ENCODE data around the gene SGIP1.

SGIP1 gene

DNA sequence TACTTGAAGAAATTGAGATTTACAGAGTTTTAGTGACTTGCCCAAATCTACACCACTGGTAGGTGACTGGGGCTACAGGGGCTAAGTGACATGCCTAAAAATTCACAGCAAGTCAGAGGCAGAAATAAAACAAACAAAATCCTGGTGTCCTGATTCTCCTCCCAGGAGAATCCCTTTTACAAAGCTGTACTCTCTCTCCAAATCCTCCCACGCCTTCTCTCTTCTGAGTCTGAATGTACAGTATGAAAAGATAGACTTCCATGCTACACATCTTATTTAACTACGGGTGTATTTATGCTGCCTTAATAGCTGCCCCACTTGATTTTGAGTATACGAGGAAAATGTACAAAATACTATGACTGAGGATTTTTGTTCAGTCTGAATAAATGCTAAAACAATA, 65.4 kb downstream of the SGIP1 start:
- FAIRE-seq (no peak), DNase-seq (ENCODE audit: insufficient read length, low spot score) (no peak)

DNA sequence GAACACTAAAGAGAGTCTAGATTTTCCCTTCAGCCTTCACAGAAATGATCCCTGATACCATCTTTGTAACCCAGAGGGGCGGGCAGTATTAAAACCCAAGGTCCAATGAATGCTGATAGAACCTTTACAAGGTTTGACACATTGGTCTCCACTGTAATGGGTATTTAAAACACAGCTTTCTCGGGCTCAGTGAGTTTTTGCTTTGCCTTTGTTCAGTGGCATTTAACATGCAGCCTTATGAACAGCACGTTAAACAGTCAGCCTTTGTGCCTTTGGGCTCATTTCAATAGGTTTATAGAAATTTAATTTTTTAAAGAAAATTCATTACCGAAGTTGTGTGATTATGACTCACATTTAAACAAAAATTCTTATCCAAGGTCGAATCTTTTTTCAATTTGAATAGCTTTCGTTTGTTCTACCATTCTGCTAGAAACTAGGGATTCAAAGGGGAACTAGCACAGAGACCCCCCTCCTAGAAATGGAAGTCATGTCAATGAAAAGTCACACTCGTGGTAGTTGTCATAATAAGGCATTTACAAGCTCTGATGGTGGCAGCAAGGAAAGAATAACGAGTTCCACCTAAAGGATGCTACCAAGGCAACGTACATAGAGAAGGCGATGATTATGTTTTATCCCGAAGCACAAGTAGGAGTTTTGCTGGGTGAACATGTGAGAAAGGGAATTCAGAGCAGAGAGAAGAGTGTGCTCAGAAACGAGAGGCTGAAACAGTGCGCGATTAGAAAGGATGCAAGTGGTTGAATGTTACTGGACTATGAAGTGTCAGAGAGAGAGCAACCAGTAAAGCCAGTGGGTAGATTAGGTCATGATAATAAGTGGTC, 66.2 kb downstream of the SGIP1 start:
- DNase-seq (ENCODE audit: insufficient read length, low spot score), result no peak
- no peak for FAIRE-seq

DNA sequence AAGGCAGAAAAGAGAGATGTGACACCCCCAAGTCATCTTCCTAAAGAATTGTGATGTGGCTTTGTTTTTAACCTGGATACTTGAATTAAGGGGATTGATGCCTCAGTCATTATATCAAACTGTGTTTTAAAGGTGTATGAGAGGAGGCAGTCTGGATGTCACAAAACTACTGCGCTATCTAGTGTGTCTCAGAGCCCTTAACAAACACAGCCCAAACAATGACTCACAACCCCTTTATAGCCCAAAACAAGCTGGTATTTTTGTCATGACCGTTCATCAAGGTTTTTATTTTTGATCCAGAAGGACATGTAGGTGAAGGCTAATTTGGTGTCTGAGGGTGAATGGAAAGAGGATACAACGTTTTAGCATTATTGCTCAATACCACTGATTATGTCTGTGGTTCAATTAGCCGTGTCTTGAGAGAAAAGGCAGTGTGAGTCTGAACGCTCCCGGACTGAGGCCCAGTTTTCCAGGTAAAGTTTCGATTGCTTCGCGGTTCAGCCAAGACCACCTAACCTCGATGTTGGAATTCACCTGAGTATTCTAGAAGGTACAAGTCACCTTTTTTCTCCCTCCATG, 71.6 kb downstream of the SGIP1 start:
- DNase-seq (ENCODE audit: insufficient read length, low spot score) (no peak), FAIRE-seq (no peak)

DNA sequence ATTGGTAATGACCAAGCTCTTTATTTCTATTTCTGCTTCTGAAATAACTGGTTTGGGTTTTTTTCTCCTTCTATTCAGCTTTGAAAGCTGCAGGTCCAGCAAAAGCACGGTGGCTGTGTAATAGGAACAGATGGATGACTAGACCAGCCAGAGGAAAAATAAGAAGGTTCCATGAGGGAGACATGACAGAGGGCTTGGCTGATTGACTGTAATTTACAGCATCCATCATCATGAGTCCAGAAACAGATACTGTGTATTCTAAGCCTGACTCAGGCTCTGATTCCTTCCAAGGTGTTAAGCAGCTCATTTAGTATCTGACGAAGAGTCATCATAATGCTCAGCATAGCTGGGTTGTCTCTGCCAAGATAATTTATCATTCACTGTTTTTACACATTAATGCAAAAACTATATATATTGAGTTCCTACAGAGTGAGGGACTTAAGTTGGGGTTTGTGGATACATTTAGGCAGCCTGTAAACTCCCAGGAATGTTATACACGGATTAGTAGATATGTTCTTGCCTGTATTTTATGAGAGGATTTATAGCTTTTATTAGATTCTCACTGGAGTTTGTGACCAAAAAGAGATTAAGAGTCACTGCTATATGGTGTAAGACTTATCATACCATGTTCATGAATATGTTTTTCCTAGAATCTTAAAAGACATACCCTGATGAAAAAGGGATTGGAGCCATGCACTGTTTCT, 72.6 kb downstream of the SGIP1 start:
- no peak for FAIRE-seq
- no peak for DNase-seq (ENCODE audit: insufficient read length, low spot score)

DNA sequence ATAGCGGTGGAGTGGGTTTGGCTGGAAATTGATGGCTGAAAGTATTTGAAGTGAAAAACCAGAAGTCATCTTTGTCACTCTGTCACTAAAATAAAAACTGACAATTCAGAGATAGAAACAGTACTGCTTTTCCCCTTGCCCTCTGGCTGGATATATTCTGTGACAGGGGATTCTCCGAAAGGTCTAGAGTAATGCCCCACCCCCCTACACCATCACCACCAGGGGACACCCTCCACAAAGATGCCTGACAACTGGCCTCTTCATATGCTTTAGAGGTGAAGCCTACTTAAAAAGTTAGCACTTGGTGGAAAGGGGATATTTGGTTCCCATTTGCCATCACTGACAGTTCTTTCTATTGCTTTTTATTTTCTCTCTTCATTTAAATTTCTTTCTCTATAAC, 73.5 kb downstream of the SGIP1 start:
- FAIRE-seq, result no peak
- DNase-seq (ENCODE audit: insufficient read length, low spot score), result no peak

DNA sequence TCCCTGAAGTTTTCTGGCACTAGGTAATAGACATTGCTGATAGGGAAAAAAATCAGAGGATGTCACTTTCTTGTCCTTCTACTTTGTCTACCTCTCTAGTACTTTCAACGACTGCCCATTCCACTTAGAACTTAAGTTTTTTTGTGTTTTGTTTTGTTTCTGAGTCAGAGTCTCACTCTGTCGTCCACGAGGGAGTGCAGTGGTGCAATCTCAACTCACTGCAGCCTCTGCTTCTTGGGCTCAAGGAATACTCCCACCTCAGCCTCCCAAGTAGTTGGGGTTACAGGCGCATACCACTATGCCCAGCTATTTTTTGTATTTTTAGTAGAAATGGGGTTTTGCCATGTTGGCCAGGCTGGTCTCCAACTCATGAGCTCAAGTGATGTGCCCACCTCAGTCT, 79.2 kb downstream of the SGIP1 start:
- DNase-seq (ENCODE audit: insufficient read length, low spot score) (no peak), FAIRE-seq (no peak)

DNA sequence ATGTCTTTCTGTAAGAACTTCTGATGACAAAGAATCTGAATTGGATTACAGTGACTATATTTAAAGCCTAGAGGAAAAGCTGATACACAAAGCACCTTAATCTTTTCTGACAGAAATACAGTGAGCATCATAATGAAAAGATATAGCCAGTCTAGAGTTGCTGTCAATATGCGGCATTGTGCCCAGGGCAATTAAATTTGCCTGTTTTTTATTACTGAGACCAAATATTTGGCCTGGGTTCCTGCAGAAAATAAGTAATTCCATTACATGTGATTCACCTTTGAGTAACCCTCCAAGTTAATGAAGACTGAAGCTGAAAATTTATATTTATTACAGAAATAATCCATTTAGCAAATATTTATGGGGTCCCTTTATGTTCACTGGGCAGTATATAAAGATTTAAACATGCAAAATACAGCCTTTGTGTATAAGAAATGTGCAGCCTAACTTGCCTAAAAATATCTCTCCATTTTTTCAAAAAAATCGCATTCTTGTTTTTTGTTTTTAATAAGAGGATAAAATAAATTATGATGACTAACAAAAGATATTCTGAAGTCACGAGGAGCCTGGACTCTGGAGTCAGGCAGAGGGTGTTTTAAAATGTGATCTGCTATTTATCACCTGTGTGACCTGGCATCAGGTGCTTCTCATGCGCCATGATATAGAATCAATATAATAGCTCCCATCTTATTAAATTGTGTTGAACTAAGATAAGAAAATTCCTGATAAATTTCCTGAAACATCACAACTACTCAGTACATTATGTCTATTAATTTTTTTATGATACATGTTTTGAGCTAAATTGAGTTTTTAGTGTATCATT, 83.6 kb downstream of the SGIP1 start:
- FAIRE-seq, result no peak
- no peak for DNase-seq (ENCODE audit: insufficient read length, low spot score)

DNA sequence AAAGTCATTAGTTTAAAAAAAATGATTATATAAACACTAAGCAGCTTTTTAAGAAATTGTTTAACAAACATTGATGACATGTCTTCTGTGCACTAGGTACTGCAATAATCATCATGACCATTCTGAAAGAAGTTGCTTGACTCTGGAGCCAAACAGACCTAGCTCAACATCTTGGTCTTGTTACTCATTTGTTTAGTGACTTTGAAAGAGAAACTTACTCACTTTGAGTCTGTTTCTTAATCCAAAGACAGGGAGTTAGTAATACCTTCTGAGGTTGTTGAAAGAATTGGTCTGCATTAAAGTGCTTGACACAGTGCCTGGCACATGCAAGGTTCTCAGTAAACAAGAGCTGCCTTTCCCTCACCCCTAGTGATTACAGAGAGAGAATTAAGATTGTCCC, 84.4 kb downstream of the SGIP1 start:
- FAIRE-seq (no peak), DNase-seq (ENCODE audit: insufficient read length, low spot score) (no peak)

DNA sequence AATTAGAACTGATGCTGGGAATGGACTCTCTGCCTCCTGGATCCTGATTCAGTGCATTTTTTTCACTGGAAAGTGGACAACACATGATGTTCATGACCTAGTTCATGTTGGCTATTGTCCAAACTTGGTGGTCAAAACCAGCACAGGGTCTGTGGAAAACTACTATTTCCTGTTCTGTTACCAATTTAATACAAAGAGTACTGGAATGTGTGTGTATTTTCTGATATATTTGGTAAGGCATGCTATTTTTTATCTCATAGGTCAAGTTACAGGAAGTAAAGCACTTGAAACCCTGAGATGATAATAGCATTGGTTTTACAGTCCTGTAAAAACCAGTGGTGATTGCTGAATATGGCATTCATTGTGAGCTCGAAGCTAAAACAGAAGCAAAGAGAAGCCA, 89.9 kb downstream of the SGIP1 start:
- FAIRE-seq, result no peak

DNA sequence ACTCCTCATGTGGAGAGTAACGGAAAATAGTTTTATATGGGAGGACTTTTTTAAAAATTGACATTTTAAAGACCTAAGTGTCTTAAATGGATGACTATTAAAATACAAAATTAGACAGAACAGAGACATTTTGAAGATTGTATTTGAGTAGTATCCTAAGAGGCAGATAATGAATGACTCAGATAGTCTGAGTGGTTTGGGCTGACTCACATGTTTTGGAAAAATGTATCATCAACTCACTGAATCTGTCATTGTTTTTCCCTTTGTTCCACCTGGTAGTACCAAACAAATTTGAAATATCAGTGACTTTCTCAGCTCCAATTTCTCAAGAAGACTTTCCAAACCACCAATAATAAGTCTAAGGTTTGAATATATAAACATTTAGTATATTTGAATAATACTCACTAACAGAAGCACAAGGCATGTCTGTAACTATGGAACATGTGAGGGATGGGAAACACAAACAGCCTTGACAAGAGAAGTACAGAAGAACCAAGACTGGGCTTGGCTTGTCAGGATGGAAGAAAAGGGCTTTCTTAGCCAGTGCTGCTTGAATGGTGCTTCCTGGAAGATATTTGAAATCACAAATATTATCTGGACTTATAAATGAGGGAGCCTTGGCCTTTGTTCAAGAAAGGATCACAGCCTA, 90.6 kb downstream of the SGIP1 start:
- DNase-seq (ENCODE audit: insufficient read length, low spot score) (no peak), FAIRE-seq (no peak)

More for the DNA sequence above, 89.9 kb downstream of the SGIP1 start:
- no peak for DNase-seq (ENCODE audit: insufficient read length, low spot score)

DNA sequence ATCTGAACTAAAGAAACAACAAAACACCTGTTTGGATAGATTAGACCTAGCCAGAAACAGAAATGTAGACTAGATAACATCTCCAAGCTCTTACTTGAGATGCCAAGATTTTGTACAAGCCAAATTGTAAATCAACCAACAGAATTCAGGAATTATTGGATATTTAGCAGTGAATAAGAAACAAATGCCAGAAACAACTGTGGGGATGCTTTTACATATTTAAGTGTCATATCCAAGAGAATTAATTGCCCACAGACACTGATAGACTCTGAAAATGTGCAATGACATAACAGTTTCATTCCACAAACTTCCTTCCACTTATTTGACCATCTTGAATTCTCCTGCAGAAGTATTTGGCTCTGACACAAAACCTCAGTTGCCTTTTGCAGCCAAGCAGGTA, 92.3 kb downstream of the SGIP1 start:
- FAIRE-seq (no peak), DNase-seq (ENCODE audit: insufficient read length, low spot score) (no peak)

DNA sequence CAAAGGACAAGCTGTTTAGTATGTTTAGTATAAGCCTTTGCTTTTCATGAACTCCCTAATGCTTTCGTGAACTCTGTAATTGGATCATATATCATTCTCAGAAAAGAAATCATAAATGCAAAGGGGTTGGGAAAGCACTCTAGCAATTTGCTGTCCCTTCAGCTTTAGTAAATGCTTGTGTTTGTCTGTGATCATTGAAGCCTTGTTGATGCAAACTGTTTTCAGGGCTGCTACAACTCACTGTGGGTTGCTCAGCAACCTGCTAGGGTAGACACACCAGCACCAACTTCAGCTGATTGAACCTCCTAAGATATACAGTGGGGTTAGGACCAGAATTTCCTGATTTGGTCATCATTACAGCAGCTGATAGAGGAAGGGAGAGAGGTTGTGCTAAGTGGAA, 95.0 kb downstream of the SGIP1 start:
- FAIRE-seq, result no peak
- no peak for DNase-seq (ENCODE audit: insufficient read length, low spot score)

DNA sequence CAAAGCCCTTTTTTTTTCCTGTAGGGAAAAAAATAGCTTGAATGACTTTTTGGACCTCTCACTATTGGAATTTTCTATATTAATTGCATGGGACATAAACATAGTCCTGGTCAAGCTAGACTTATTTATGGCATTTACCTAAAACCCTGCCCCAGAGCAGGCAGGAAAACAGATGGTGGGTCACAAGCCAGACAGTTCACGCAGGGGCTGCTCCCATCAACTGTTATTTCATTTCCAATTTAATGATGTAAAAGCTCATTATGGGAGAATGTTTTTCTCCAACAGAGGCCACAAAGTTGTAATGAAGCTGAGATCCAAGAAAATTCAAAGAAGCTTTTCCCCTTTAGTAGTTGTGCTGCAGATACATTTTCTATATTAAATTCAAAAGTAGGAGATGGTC, 99.2 kb downstream of the SGIP1 start:
- no peak for FAIRE-seq
- no peak for DNase-seq (ENCODE audit: insufficient read length, low spot score)

DNA sequence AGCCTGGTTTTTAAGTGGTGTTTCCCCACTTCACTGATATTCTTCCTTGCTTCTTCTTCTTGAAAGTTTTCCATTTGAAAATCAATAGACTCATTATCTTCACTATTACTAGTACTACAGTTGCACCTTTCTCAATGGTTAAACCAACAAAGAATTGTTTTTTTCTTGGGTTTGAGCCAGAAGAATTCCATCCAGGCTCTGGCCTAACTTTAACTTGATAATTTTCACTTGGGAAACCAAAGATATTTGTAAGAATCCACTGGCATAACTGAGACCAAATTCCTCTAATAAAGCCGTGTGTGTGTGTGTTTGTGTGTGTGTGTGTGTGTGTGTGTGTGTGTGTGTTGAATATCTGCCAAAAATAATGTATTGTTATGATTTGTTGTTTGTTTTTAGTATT, 103.2 kb downstream of the SGIP1 start:
- FAIRE-seq (no peak), DNase-seq (ENCODE audit: insufficient read length, low spot score) (no peak)

DNA sequence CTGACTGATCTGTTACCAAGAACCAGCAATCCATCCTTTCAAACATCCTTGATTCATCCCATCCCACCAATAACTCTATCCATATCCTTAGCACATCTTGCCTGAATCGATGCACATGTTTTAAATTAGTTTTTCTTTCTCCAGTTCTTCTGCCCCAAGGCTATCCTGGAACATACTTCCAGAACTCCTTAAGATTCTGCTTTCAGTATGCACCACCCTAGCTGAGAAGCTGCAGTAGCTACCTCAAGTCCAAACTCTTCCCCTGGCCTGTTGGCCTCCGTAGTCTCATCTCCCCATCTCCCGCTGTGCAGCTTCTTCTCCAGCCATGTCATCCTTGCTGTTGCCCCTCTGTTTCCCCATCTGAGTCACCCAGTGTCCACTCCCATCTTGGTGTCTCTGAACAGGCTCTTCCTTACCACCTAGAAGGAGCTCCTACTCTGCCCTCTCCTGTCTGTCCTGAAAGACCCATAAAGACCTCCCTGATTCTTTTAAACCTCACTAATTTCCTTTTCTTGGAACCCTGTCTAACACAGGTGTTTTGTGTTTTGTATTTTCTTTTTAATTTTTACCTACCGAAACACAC, 108.0 kb downstream of the SGIP1 start:
- no peak for FAIRE-seq
- DNase-seq (ENCODE audit: insufficient read length, low spot score), result no peak

DNA sequence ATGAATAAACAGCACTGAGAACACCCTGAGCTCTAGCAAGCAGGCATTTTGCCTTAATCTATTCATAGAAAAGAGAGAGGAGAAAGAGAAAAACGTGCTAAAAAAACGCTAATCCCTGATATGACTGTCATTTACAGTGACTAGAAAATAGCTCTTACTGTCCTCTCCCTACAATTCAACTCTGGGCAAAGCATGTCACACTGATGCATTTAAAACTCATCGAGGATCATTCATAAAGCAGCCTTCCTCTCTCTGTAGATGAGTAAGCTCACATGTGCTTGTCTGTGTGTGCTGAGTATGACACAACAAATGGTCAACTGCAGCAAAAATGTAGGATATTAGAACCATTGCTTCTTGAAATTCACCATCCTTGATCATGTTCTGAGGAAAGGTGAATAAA, 109.0 kb downstream of the SGIP1 start:
- no peak for FAIRE-seq

DNA sequence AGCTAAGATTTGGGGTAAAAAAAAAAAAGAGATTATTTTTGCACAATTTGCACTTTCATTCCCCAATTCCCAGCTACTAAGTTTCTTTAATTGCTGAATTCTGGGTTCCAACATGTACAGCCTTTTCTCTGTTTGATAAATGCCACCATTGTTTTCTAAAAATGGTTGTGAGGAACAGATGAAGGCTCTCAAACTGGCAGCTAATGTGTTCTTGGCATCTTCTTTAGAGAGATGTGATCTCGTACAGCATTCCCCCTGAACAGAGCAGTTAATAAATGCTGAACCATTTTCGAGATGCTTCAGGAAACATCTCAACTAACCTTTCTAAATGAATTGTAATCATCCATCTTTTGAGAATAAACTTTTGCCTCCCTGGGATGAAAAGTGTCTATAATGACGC, 110.4 kb downstream of the SGIP1 start:
- no peak for DNase-seq (ENCODE audit: insufficient read length, low spot score)
- FAIRE-seq, result no peak

More for the DNA sequence above, 109.0 kb downstream of the SGIP1 start:
- DNase-seq (ENCODE audit: insufficient read length, low spot score), result no peak

DNA sequence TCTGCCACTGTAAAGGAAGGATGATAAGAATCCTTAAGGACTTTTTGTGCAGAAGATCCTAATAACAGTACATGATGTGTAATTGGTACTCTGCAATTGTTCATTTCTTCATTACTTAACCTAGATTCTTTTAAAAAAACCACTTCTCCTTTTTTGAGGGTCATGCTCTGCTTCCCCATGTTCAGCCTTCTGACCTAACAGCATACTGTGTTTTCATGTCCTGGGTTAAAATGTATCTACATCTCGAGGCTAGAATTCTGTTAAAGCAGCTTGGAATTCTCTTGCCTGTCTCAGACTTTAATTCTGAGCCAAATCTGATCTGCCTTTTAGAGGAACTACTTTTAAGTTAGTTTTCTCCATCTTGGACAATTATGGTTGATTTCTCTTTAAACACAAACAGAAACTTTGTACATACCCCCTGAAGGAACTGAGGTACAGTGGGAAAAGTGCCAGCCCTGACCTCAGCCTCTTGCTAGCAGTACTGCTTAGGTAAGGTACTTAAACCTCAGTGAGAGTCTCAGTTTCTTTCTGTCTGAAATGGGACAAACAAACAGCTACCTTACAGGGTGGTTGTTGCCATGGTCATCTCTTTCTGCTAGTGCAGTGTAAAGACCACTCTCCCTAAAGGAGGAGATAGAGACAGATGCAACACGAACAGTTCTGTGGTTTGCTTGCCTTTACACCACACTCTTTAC, 115.1 kb downstream of the SGIP1 start:
- DNase-seq (ENCODE audit: insufficient read length, low spot score) (no peak), FAIRE-seq (peak; percentile 33)

DNA sequence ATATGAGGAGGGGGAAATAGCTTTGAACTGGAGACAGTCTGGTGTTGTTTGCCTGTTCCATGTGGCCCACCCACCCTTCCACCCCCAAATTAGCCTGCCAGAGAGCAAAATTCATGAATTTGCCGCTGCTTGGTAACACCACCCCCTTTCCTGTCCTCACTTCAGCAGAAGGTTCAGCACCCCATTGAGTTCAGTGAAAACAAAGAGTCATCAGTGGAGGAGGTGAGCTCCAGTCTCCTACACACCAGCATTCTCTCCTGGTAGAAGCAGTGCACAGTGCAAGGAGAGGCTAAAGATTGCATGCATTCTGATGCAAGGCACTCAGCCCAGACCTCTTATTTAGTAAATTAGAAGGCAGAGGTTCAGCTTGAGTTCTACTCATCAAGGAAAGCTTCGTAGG, 118.6 kb downstream of the SGIP1 start:
- FAIRE-seq, result no peak
- DNase-seq (ENCODE audit: insufficient read length, low spot score), result no peak

DNA sequence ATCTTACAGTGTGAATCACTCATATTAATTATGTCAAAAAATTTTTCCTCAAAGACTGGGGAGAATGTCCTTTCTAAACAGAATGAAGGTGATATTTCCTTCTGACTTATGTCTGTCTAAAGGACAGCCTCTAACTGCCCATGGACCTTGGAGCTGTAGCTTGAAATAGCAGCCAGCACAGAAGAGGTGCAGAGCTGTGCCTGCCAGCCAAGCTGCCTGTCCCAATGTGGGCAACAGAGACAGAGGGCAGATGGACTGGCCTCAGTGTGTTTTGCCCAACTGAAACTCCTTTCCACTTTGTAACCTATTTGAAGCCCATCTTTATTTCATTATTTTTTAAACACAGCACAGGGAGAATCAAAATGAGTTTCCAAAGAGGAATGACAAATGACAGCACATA, 120.7 kb downstream of the SGIP1 start:
- DNase-seq (ENCODE audit: insufficient read length, low spot score), result no peak
- FAIRE-seq, result no peak
